Measurements from ENCODE around the gene KCNH1.

KCNH1 gene

GRCh38 chr1:211118407-211119102 lies 15.4 kb downstream of the KCNH1 start:
- no peak for TF ChIP-seq CTCF (IDR thresholded peaks at IDR 0.05; ENCODE audit: insufficient read depth, low read length, poor library complexity, severe bottlenecking)

GRCh38 chr1:211114446-211114845 lies 19.5 kb downstream of the KCNH1 start:
- H3K4me3 ChIP-seq (replicated peaks; ENCODE audit: low read depth, low read length), result no peak overlapping the region
- no peak for DNase-seq (ENCODE audit: extremely low read depth, insufficient read length)
- no peaks in the 10 kb centered on the region; the same call in 1 of the 2 replicates for H3K27me3 ChIP-seq (replicated peaks; ENCODE audit: control insufficient read depth, insufficient read depth, low read length)
- TF ChIP-seq CTCF (IDR thresholded peaks at IDR 0.05; ENCODE audit: insufficient read depth, low read length, poor library complexity, severe bottlenecking), result no peak
- no peaks in the 10 kb centered on the region for H3K36me3 ChIP-seq (ENCODE audit: control insufficient read depth, insufficient read depth, low read length)

More at GRCh38 chr1:211118407-211119102, 15.4 kb downstream of the KCNH1 start:
- Histone ChIP-seq H3K27me3 (replicated peaks; ENCODE audit: control insufficient read depth, insufficient read depth, low read length) (no peaks in the 10 kb centered on the region; the same call in 1 of the 2 replicates), H3K36me3 (ENCODE audit: control insufficient read depth, insufficient read depth, low read length) (no peaks in the 10 kb centered on the region), H3K4me3 (replicated peaks; ENCODE audit: low read depth, low read length) (no peak overlapping the region)
- no peak for DNase-seq (ENCODE audit: extremely low read depth, insufficient read length)

GRCh38 chr1:211113566-211113965 lies 20.4 kb downstream of the KCNH1 start:
- Histone ChIP-seq H3K4me3 (replicated peaks; ENCODE audit: low read depth, low read length) (no peak overlapping the region), H3K27me3 (replicated peaks; ENCODE audit: control insufficient read depth, insufficient read depth, low read length) (no peaks in the 10 kb centered on the region; the same call in 1 of the 2 replicates), H3K36me3 (ENCODE audit: control insufficient read depth, insufficient read depth, low read length) (no peaks in the 10 kb centered on the region)
- DNase-seq (ENCODE audit: extremely low read depth, insufficient read length), result no peak
- TF ChIP-seq CTCF (IDR thresholded peaks at IDR 0.05; ENCODE audit: insufficient read depth, low read length, poor library complexity, severe bottlenecking), result no peak

- Histone ChIP-seq H3K36me3 (ENCODE audit: control insufficient read depth, insufficient read depth, low read length) (no peaks in the 10 kb centered on the region), H3K4me3 (replicated peaks; ENCODE audit: low read depth, low read length) (no peak overlapping the region), H3K27me3 (replicated peaks; ENCODE audit: control insufficient read depth, insufficient read depth, low read length) (no peaks in the 10 kb centered on the region)
- DNase-seq (ENCODE audit: extremely low read depth, insufficient read length), result no peak
- TF ChIP-seq CTCF (IDR thresholded peaks at IDR 0.05; ENCODE audit: insufficient read depth, low read length, poor library complexity, severe bottlenecking), result no peak
Measured at GRCh38 chr1:211111351-211111750, 22.6 kb downstream of the KCNH1 start.

DNA sequence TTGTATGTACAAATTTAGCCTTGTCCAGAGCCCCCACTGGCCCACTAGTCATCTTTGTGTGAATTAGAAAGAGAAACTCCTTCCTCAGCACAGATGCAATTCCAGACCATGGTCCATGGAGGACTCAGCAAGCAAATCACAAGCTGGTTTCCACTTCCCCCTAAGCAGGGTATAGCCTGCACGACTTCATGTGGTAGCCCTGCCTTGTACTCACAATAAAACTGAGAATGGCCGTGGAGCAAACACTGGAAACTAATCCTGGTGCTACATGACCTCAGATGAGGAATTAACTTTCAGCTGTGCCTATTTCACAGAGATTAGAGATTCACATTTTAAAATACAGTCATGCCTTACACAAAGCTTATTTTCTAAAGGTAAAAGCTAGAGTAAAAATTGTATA lies 32.5 kb downstream of the KCNH1 start:
- Histone ChIP-seq H3K27me3 (replicated peaks; ENCODE audit: control insufficient read depth, insufficient read depth, low read length) (no peaks in the 10 kb centered on the region; the same call in 1 of the 2 replicates), H3K4me3 (replicated peaks; ENCODE audit: low read depth, low read length) (no peak overlapping the region), H3K36me3 (ENCODE audit: control insufficient read depth, insufficient read depth, low read length) (no peaks in the 10 kb centered on the region)
- TF ChIP-seq CTCF (IDR thresholded peaks at IDR 0.05; ENCODE audit: insufficient read depth, low read length, poor library complexity, severe bottlenecking), result no peak
- no peak for DNase-seq (ENCODE audit: extremely low read depth, insufficient read length)
